T-helper 2 cell (primary cell): ENCODE measurements around the gene PALLD.
"Not testable (repeated sequence)": the region's sequence is repeated elsewhere in the genome, so short reads cannot be mapped to it uniquely, and the experiment has no call there.

Experiments used
- DNase-seq, 5 experiments: peaks; one replicate each; pipeline versions ENCODE4 v3.0.0 to v3.0.0-alpha.2; 2012 to 2022

The PALLD gene

GRCh38 chr4:168924667-168925066, 427.8 kb downstream of the PALLD start:
- DNase-seq = no peak

- no peak for DNase-seq
Measured at GRCh38 chr4:168925789-168926490, 429.1 kb downstream of the PALLD start.

- no peak for DNase-seq
Measured at GRCh38 chr4:168928346-168928745, 431.5 kb downstream of the PALLD start.

- no peak for DNase-seq
Measured at GRCh38 chr4:168928875-168929274, 432.0 kb downstream of the PALLD start.

- no peak for DNase-seq
Measured at GRCh38 chr4:168930413-168931196, 433.8 kb downstream of the PALLD start.

GRCh38 chr4:168931215-168931650, 434.4 kb downstream of the PALLD start:
- DNase-seq = no peak

- no peak for DNase-seq
Measured at GRCh38 chr4:168932138-168932537, 435.3 kb downstream of the PALLD start.

GRCh38 chr4:168933423-168933822, 436.6 kb downstream of the PALLD start:
- DNase-seq = no peak

GRCh38 chr4:168937473-168937872, 440.6 kb downstream of the PALLD start:
- DNase-seq = not testable (repeated sequence)

- peak in 1 of 5 experiments; percentile 9 for DNase-seq
Measured at GRCh38 chr4:168942985-168943384, 446.1 kb downstream of the PALLD start.

- DNase-seq = no peak
Measured at GRCh38 chr4:168945291-168945690, 448.4 kb downstream of the PALLD start.

- peak in 1 of 5 experiments; percentile 4 for DNase-seq
Measured at GRCh38 chr4:168952821-168953246, 456.0 kb downstream of the PALLD start.

GRCh38 chr4:168955674-168956073, 458.8 kb downstream of the PALLD start:
- no peak for DNase-seq

- DNase-seq = no peak
Measured at GRCh38 chr4:168960716-168961115, 463.9 kb downstream of the PALLD start.

GRCh38 chr4:168972596-168972995, 475.7 kb downstream of the PALLD start:
- DNase-seq = peak in 1 of 5 experiments; percentile 86
